ENCODE data around the gene AP2A1. TPM values are rescaled to one million over a fixed set of nuclear protein-coding genes. Genes with fewer than 3 reads are reported as not detected.

The AP2A1 gene
- total and polyA plus RNA-seq, 9 of the 15 experiments (the other 6 are each of a cell fraction or from before 2014, with no cell fraction given) = 0.55 to 150 (median 31.9) TPM

DNA sequence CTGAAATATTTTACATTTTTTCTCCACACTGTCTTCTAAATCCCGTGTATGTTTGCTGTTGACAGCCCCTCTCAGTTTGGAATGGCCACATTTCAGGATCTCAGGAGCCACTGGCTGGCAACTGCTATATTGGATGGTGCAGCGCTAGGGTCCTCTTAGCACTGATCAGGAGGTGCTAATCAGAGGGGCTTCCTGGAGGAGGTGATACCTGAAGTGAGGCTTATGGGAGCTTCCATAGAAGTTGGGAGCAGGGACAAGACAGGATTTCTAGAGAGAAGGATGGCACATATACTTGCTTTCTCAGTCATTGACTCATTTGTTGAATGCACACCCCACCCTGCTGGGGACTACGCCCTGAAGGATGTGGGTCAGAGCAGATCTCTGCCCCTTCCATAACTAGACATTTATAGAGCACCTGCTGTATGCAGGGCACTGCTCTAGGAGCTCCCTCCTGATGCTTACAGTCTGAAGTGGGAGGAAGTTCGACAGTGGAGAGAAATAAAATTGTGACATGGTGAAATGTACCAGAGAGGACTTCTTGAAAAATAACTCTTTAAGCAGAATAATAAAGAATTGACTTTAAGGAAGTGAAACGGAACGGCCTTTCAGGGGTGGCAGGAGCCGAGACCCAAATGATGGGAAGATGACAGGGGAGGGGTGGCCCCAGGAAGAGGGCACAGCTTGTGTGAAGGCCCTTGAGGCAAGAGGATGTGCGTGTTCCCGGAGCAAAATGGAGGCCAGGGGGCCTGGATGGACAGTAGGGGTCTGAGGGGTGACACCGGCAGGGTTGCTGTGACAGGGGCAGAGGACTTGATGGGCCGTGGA, 13.1 kb downstream of the AP2A1 start:
- DNase-seq (ENCODE audit: extremely low read depth in 1 of 4, low spot score in 3 of 4) (no peak), FAIRE-seq (no peak), ATAC-seq (no peak)
- Histone ChIP-seq H2AFZ (ENCODE audit: low read depth, low read length) (no peak overlapping the region), H3K27ac (ENCODE audit: extremely low read depth, low read depth, low read length) (no peak overlapping the region), H3K79me2 (ENCODE audit: control insufficient read depth, insufficient read depth, low read length) (peaks cover 47% of the 10 kb centered on the region), H3K9ac (ENCODE audit: insufficient read depth in 1 of 2, low read depth in 2 of 2, low read length in 2 of 2) (peak overlapping the region in 1 of 2 experiments; percentile 38; a peak in 1 of 4 replicates), H3K4me3 (no peak overlapping the region), H3K9me1 (ENCODE audit: control insufficient read depth, insufficient read depth, low read length) (peaks cover 2% of the 10 kb centered on the region), H3K36me3 (ENCODE audit: control insufficient read depth, insufficient read depth, low read length) (peaks cover 65% of the 10 kb centered on the region; the same call in 2 of the 3 replicates), H3K27me3 (ENCODE audit: control insufficient read depth in 2 of 2, insufficient read depth in 2 of 2, low read length in 2 of 2) (no peaks in the 10 kb centered on the region), H4K20me1 (replicated peaks; ENCODE audit: control insufficient read depth, insufficient read depth, low read length) (peaks cover 3% of the 10 kb centered on the region; the same call in 1 of the 2 replicates), H3K9me3 (replicated peaks; ENCODE audit: control insufficient read depth, insufficient read depth, low read depth, low read length) (no peaks in the 10 kb centered on the region; the same call in 1 of the 2 replicates), H3K4me1 (replicated peaks in 1 of 2; ENCODE audit: control insufficient read depth in 2 of 2, insufficient read depth in 2 of 2, low read length in 2 of 2) (peaks cover 22 to 37% of the 10 kb centered on the region in 2 experiments), H3K4me2 (ENCODE audit: insufficient read depth, low read length) (no peak overlapping the region)
- WGBS (ENCODE audit: insufficient coverage, low coverage, missing lambda C conversion rate) = 85% methylated on average over 11 of the region's 11 CpGs
- intact Hi-C loops (cut with micrococcal nuclease) = no loop called here
- CTCF ChIA-PET (ENCODE audit: low intra/inter-chr PET ratio) = no interaction called here
- in situ Hi-C loops (cut with MboI) = no loop called here
- POLR2A ChIA-PET = no interaction called here
- no TSS peak for BruUV-seq (replicated peaks)
- peak; percentile 27 for TF ChIP-seq RBM25 (IDR thresholded peaks at IDR 0.05; ENCODE audit: low read depth, low read length, severe bottlenecking)
- no peak for TF ChIP-seq ILF3 (IDR thresholded peaks at IDR 0.05; ENCODE audit: borderline replicate concordance)
- TF ChIP-seq, protein P1, sequence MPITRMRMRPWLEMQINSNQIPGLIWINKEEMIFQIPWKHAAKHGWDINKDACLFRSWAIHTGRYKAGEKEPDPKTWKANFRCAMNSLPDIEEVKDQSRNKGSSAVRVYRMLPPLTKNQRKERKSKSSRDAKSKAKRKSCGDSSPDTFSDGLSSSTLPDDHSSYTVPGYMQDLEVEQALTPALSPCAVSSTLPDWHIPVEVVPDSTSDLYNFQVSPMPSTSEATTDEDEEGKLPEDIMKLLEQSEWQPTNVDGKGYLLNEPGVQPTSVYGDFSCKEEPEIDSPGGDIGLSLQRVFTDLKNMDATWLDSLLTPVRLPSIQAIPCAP (CRISPR knock-in tag; IDR thresholded peaks at IDR 0.05; ENCODE audit: borderline replicate concordance) = no peak
- TF ChIP-seq FOXA1 (IDR thresholded peaks at IDR 0.05; ENCODE audit: borderline replicate concordance) = no peak
- no peak for TF ChIP-seq BRD9 (IDR thresholded peaks at IDR 0.05; ENCODE audit: low read depth, partially characterized antibody)
- TF ChIP-seq SRF (CRISPR knock-in tag; IDR thresholded peaks at IDR 0.05) = no peak
- no peak for TF ChIP-seq PML (IDR thresholded peaks at IDR 0.05; ENCODE audit: low read length)
- peak; percentile 87 for TF ChIP-seq ZFP36 (IDR thresholded peaks at IDR 0.05; ENCODE audit: low read depth, low read length, partially characterized antibody)
- TF ChIP-seq BRD4 (IDR thresholded peaks at IDR 0.05) = no peak
- TF ChIP-seq ZKSCAN8 (CRISPR knock-in tag; IDR thresholded peaks at IDR 0.05) = peak; percentile 54; the same call in 1 of the 2 replicates
- no peak for TF ChIP-seq ZNF766 (CRISPR knock-in tag; conservative IDR thresholded peaks at IDR 0.05)
